ENCODE results near the gene PIWIL1.

DNA sequence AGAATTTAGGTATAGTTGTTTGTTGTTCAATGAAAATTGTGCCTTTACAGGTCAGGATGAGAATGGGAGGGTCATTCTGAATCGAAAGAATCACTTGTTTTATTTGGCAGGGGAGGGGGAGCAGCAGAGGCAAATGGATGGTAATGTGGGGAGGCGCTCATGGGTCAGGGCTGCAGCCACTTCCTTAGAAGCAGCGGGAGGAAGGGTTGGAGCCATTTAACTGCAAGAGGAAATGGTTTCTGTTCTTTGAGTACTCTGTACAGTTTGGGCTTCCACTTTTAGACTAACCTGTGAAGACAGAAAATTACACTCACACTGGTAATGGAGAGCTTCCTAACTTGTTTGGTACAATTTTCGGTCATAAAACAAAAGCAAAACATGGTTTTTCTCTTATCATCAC lies 57.2 kb downstream of the PIWIL1 start:
- TF ChIP-seq, protein P1, sequence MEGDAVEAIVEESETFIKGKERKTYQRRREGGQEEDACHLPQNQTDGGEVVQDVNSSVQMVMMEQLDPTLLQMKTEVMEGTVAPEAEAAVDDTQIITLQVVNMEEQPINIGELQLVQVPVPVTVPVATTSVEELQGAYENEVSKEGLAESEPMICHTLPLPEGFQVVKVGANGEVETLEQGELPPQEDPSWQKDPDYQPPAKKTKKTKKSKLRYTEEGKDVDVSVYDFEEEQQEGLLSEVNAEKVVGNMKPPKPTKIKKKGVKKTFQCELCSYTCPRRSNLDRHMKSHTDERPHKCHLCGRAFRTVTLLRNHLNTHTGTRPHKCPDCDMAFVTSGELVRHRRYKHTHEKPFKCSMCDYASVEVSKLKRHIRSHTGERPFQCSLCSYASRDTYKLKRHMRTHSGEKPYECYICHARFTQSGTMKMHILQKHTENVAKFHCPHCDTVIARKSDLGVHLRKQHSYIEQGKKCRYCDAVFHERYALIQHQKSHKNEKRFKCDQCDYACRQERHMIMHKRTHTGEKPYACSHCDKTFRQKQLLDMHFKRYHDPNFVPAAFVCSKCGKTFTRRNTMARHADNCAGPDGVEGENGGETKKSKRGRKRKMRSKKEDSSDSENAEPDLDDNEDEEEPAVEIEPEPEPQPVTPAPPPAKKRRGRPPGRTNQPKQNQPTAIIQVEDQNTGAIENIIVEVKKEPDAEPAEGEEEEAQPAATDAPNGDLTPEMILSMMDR (conservative IDR thresholded peaks at IDR 0.05; ENCODE audit: low read depth, low read length) = no peak
- no peak for TF ChIP-seq EZH2 (IDR thresholded peaks at IDR 0.05; ENCODE audit: low read length, unreplicated experiment)
- TF ChIP-seq EZH2phosphoT487 (IDR thresholded peaks at IDR 0.05; ENCODE audit: borderline replicate concordance, low read length) = no peak

All from PC-3 (cell line).